GM13976 (cell line): ENCODE results near the gene GTF3C1.

Experiments used
- DNase-seq: peaks from one replicate; pipeline ENCODE4 v3.0.0; 2012; ENCODE audit warnings: low spot score
- CTCF ChIP-seq: IDR thresholded peaks from 2 replicates; pipeline ENCODE4 v1.5.1; 2012; ENCODE audit warnings: borderline replicate concordance, mild to moderate bottlenecking; ENCODE audit not compliant: insufficient read depth; ENCODE audit errors: extremely low read depth, missing control alignments, control extremely low read depth
- in situ Hi-C: fragments of 300-500 bp; cut with MboI; formaldehyde crosslinking; loops from one replicate; pipeline ENCODE4 v1.12.0; 2022; ENCODE audit warnings: low sequenced_read_pairs, mixed read lengths, inconsistent platforms; ENCODE audit not compliant: unreplicated experiment

The GTF3C1 gene

GRCh38 chr16:27539120-27539519, 10.6 kb downstream of the GTF3C1 start:
- in situ Hi-C loops = no loop called here
- no peak for TF ChIP-seq CTCF
- peak; percentile 34 for DNase-seq

GRCh38 chr16:27538528-27538927, 11.2 kb downstream of the GTF3C1 start:
- no peak for TF ChIP-seq CTCF
- no peak for DNase-seq
- in situ Hi-C loops = no loop called here

- in situ Hi-C loops = no loop called here
- TF ChIP-seq CTCF = no peak
- no peak for DNase-seq
These were observed 15.5 kb downstream of the GTF3C1 start for GRCh38 chr16:27534256-27534655.

GRCh38 chr16:27531826-27532800, 17.6 kb downstream of the GTF3C1 start:
- in situ Hi-C loops = no loop called here
- TF ChIP-seq CTCF = no peak

GRCh38 chr16:27531186-27531585, 18.5 kb downstream of the GTF3C1 start:
- no peak for TF ChIP-seq CTCF
- no peak for DNase-seq
- in situ Hi-C loops = no loop called here

More at GRCh38 chr16:27531826-27532800, 17.6 kb downstream of the GTF3C1 start:
- DNase-seq = no peak

- no peak for DNase-seq
- TF ChIP-seq CTCF = no peak
- in situ Hi-C loops = no loop called here
These were observed 19.8 kb downstream of the GTF3C1 start for GRCh38 chr16:27529962-27530361.
